ENCODE results near the gene USP22. TPM values are rescaled to one million over a fixed set of nuclear protein-coding genes. Genes with fewer than 3 reads are reported as not detected.

Gene USP22
- total RNA-seq, 1 donor from 2014 or later: 420 TPM

GRCh38 chr17:20994779-20995149 lies 48.0 kb downstream of the USP22 start:
- H3K4me1 Mint-ChIP-seq (ENCODE audit: low read depth, unreplicated experiment): peaks cover 15% of the 10 kb centered on the region
- H3K36me3 Mint-ChIP-seq (ENCODE audit: unreplicated experiment): peaks cover 4% of the 10 kb centered on the region
- H3K4me3 Mint-ChIP-seq (ENCODE audit: unreplicated experiment): no peak overlapping the region
- peaks cover 24% of the 10 kb centered on the region for H3K9me3 Mint-ChIP-seq (ENCODE audit: unreplicated experiment)
- TF ChIP-seq CTCF (IDR thresholded peaks at IDR 0.05; ENCODE audit: partially characterized antibody, unreplicated experiment): no peak
- DNase-seq: no peak
- peaks cover 26% of the 10 kb centered on the region for H3K27me3 Mint-ChIP-seq (ENCODE audit: unreplicated experiment)
- H3K27ac Mint-ChIP-seq (ENCODE audit: unreplicated experiment): no peak overlapping the region

GRCh38 chr17:20993863-20994778 lies 48.7 kb downstream of the USP22 start:
- TF ChIP-seq CTCF (IDR thresholded peaks at IDR 0.05; ENCODE audit: partially characterized antibody, unreplicated experiment): no peak
- no peak overlapping the region for H3K27ac Mint-ChIP-seq (ENCODE audit: unreplicated experiment)
- H3K36me3 Mint-ChIP-seq (ENCODE audit: unreplicated experiment): peaks cover 4% of the 10 kb centered on the region
- no peak for DNase-seq
- peaks cover 24% of the 10 kb centered on the region for H3K9me3 Mint-ChIP-seq (ENCODE audit: unreplicated experiment)
- no peak overlapping the region for H3K4me3 Mint-ChIP-seq (ENCODE audit: unreplicated experiment)
- H3K4me1 Mint-ChIP-seq (ENCODE audit: low read depth, unreplicated experiment): peaks cover 16% of the 10 kb centered on the region
- peaks cover 26% of the 10 kb centered on the region for H3K27me3 Mint-ChIP-seq (ENCODE audit: unreplicated experiment)

GRCh38 chr17:20992987-20993862 lies 49.6 kb downstream of the USP22 start:
- H3K4me3 Mint-ChIP-seq (ENCODE audit: unreplicated experiment): peak overlapping the region; percentile 61
- no peaks in the 10 kb centered on the region for H3K36me3 Mint-ChIP-seq (ENCODE audit: unreplicated experiment)
- H3K4me1 Mint-ChIP-seq (ENCODE audit: low read depth, unreplicated experiment): peaks cover 11% of the 10 kb centered on the region
- peak; percentile 90 for TF ChIP-seq CTCF (IDR thresholded peaks at IDR 0.05; ENCODE audit: partially characterized antibody, unreplicated experiment)
- H3K27me3 Mint-ChIP-seq (ENCODE audit: unreplicated experiment): peaks cover 20% of the 10 kb centered on the region
- peak overlapping the region; percentile 96 for H3K27ac Mint-ChIP-seq (ENCODE audit: unreplicated experiment)
- peak; percentile 85 for DNase-seq
- peaks cover 16% of the 10 kb centered on the region for H3K9me3 Mint-ChIP-seq (ENCODE audit: unreplicated experiment)

GRCh38 chr17:20992416-20992815 lies 50.4 kb downstream of the USP22 start:
- no peak for DNase-seq
- Mint-ChIP-seq H3K27ac (ENCODE audit: unreplicated experiment) (no peak overlapping the region), H3K4me1 (ENCODE audit: low read depth, unreplicated experiment) (peaks cover 11% of the 10 kb centered on the region), H3K36me3 (ENCODE audit: unreplicated experiment) (no peaks in the 10 kb centered on the region), H3K4me3 (ENCODE audit: unreplicated experiment) (no peak overlapping the region), H3K27me3 (ENCODE audit: unreplicated experiment) (peaks cover 15% of the 10 kb centered on the region), H3K9me3 (ENCODE audit: unreplicated experiment) (peaks cover 16% of the 10 kb centered on the region)
- TF ChIP-seq CTCF (IDR thresholded peaks at IDR 0.05; ENCODE audit: partially characterized antibody, unreplicated experiment): no peak
